ENCODE results near the gene CCN5. TPM values are rescaled to one million over a fixed set of nuclear protein-coding genes. Genes with fewer than 3 reads are reported as not detected.

Gene CCN5
- total RNA-seq, 1 experiment from 2014 or later, result 0.37 TPM

DNA sequence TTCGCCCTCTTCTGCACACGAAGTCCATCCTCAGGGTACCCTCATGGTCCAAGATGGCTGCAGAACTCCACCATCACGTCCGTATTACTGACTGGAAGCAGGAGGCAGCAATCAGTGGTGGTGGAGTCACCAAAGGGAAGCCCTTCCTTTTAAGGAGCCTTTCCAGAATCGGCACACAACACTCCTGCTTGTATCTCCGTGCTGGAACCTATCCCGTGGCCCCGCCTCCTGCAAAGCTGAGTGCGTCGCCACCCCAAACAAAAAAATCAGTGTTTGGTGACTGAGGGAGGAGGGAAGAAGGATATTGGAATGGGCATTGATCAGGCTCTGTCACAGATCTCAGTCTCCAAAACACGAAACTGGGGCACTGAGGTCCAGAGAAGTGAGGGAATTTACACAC lies 5.8 kb upstream of the CCN5 start:
- Mint-ChIP-seq H3K27me3 (ENCODE audit: low read depth) (no peaks in the 10 kb centered on the region; the same call in 1 of the 2 replicates), H3K27ac (no peak overlapping the region), H3K36me3 (no peaks in the 10 kb centered on the region), H3K4me3 (no peak overlapping the region), H3K9me3 (no peaks in the 10 kb centered on the region), H3K4me1 (no peaks in the 10 kb centered on the region)
- ChIA-PET CTCF (no interaction called here), POLR2A (no interaction called here)
- TF ChIP-seq, protein P1, sequence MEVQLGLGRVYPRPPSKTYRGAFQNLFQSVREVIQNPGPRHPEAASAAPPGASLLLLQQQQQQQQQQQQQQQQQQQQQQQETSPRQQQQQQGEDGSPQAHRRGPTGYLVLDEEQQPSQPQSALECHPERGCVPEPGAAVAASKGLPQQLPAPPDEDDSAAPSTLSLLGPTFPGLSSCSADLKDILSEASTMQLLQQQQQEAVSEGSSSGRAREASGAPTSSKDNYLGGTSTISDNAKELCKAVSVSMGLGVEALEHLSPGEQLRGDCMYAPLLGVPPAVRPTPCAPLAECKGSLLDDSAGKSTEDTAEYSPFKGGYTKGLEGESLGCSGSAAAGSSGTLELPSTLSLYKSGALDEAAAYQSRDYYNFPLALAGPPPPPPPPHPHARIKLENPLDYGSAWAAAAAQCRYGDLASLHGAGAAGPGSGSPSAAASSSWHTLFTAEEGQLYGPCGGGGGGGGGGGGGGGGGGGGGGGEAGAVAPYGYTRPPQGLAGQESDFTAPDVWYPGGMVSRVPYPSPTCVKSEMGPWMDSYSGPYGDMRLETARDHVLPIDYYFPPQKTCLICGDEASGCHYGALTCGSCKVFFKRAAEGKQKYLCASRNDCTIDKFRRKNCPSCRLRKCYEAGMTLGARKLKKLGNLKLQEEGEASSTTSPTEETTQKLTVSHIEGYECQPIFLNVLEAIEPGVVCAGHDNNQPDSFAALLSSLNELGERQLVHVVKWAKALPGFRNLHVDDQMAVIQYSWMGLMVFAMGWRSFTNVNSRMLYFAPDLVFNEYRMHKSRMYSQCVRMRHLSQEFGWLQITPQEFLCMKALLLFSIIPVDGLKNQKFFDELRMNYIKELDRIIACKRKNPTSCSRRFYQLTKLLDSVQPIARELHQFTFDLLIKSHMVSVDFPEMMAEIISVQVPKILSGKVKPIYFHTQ (CRISPR knock-in tag; IDR thresholded peaks at IDR 0.05), result no peak
- TF ChIP-seq IRF2 (CRISPR knock-in tag; IDR thresholded peaks at IDR 0.05; ENCODE audit: borderline replicate concordance, low read depth), result no peak
- TF ChIP-seq, protein P2, sequence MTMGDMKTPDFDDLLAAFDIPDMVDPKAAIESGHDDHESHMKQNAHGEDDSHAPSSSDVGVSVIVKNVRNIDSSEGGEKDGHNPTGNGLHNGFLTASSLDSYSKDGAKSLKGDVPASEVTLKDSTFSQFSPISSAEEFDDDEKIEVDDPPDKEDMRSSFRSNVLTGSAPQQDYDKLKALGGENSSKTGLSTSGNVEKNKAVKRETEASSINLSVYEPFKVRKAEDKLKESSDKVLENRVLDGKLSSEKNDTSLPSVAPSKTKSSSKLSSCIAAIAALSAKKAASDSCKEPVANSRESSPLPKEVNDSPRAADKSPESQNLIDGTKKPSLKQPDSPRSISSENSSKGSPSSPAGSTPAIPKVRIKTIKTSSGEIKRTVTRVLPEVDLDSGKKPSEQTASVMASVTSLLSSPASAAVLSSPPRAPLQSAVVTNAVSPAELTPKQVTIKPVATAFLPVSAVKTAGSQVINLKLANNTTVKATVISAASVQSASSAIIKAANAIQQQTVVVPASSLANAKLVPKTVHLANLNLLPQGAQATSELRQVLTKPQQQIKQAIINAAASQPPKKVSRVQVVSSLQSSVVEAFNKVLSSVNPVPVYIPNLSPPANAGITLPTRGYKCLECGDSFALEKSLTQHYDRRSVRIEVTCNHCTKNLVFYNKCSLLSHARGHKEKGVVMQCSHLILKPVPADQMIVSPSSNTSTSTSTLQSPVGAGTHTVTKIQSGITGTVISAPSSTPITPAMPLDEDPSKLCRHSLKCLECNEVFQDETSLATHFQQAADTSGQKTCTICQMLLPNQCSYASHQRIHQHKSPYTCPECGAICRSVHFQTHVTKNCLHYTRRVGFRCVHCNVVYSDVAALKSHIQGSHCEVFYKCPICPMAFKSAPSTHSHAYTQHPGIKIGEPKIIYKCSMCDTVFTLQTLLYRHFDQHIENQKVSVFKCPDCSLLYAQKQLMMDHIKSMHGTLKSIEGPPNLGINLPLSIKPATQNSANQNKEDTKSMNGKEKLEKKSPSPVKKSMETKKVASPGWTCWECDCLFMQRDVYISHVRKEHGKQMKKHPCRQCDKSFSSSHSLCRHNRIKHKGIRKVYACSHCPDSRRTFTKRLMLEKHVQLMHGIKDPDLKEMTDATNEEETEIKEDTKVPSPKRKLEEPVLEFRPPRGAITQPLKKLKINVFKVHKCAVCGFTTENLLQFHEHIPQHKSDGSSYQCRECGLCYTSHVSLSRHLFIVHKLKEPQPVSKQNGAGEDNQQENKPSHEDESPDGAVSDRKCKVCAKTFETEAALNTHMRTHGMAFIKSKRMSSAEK (CRISPR knock-in tag; IDR thresholded peaks at IDR 0.05; ENCODE audit: borderline replicate concordance), result no peak
- no peak for TF ChIP-seq TCF7 (CRISPR knock-in tag; IDR thresholded peaks at IDR 0.05; ENCODE audit: low read depth)
- TF ChIP-seq, protein P3, sequence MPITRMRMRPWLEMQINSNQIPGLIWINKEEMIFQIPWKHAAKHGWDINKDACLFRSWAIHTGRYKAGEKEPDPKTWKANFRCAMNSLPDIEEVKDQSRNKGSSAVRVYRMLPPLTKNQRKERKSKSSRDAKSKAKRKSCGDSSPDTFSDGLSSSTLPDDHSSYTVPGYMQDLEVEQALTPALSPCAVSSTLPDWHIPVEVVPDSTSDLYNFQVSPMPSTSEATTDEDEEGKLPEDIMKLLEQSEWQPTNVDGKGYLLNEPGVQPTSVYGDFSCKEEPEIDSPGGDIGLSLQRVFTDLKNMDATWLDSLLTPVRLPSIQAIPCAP (CRISPR knock-in tag; IDR thresholded peaks at IDR 0.05), result no peak
- TF ChIP-seq RELA (CRISPR knock-in tag; IDR thresholded peaks at IDR 0.05; ENCODE audit: borderline replicate concordance), result no peak
- TF ChIP-seq, protein P4, sequence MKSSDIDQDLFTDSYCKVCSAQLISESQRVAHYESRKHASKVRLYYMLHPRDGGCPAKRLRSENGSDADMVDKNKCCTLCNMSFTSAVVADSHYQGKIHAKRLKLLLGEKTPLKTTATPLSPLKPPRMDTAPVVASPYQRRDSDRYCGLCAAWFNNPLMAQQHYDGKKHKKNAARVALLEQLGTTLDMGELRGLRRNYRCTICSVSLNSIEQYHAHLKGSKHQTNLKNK (CRISPR knock-in tag; IDR thresholded peaks at IDR 0.05), result no peak
- TF ChIP-seq ZNF671 (CRISPR knock-in tag; IDR thresholded peaks at IDR 0.05), result no peak
- TF ChIP-seq KAT7 (CRISPR knock-in tag; IDR thresholded peaks at IDR 0.05; ENCODE audit: borderline replicate concordance), result no peak
- TF ChIP-seq EMX1 (CRISPR knock-in tag; IDR thresholded peaks at IDR 0.05), result no peak
- TF ChIP-seq SMAD3 (CRISPR knock-in tag; IDR thresholded peaks at IDR 0.05; ENCODE audit: borderline replicate concordance), result no peak
- TF ChIP-seq, protein P5, sequence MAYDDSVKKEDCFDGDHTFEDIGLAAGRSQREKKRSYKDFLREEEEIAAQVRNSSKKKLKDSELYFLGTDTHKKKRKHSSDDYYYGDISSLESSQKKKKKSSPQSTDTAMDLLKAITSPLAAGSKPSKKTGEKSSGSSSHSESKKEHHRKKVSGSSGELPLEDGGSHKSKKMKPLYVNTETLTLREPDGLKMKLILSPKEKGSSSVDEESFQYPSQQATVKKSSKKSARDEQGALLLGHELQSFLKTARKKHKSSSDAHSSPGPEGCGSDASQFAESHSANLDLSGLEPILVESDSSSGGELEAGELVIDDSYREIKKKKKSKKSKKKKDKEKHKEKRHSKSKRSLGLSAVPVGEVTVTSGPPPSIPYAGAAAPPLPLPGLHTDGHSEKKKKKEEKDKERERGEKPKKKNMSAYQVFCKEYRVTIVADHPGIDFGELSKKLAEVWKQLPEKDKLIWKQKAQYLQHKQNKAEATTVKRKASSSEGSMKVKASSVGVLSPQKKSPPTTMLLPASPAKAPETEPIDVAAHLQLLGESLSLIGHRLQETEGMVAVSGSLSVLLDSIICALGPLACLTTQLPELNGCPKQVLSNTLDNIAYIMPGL (CRISPR knock-in tag; IDR thresholded peaks at IDR 0.05), result no peak
- no peak for TF ChIP-seq GRHL2 (CRISPR knock-in tag; IDR thresholded peaks at IDR 0.05; ENCODE audit: insufficient replicate concordance, severe bottlenecking)
- TF ChIP-seq, protein P6, sequence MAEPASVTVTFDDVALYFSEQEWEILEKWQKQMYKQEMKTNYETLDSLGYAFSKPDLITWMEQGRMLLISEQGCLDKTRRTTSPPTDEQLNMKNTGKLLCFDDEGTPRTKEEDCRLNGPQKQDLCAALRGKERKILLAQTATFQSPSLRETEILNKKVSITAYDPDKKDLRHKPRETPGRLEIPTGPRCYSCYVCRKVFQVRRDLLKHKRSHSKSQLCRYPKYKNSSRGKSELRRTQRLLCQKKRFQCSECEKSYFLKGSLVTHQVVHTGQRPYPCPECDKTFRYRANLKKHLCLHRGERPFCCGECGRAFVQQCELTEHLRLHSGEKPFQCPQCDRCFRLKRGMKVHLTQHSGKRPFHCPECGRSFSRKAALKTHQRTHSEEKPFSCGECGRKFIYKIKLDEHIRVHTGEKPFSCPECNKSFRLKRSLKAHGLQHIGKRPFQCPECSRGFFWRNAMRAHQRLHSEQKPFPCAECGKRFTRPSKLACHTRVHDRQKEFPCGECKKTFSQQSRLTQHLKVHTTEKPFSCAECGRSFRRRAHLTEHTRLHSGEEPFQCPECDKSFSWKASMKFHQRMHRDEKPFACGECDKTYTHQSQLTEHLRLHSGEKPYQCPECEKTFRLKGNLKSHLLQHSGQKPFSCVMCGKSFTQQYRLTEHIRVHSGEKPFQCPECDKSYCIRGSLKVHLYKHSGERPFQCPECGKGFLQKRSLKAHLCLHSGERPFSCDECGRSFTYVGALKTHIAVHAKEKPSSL (CRISPR knock-in tag; conservative IDR thresholded peaks at IDR 0.05), result no peak
- TF ChIP-seq, protein P7, sequence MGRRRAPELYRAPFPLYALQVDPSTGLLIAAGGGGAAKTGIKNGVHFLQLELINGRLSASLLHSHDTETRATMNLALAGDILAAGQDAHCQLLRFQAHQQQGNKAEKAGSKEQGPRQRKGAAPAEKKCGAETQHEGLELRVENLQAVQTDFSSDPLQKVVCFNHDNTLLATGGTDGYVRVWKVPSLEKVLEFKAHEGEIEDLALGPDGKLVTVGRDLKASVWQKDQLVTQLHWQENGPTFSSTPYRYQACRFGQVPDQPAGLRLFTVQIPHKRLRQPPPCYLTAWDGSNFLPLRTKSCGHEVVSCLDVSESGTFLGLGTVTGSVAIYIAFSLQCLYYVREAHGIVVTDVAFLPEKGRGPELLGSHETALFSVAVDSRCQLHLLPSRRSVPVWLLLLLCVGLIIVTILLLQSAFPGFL (CRISPR knock-in tag; IDR thresholded peaks at IDR 0.05; ENCODE audit: borderline replicate concordance), result no peak
- TF ChIP-seq MYBL2 (CRISPR knock-in tag; IDR thresholded peaks at IDR 0.05), result no peak
- no peak for TF ChIP-seq FOXJ3 (CRISPR knock-in tag; IDR thresholded peaks at IDR 0.05; ENCODE audit: borderline replicate concordance)
- no peak for DNase-seq (ENCODE audit: low spot score)
- no peak for ATAC-seq
